Measurements from ENCODE around the gene DHX38.

- no peak for TF ChIP-seq CTCF (IDR thresholded peaks at IDR 0.05)
- TF ChIP-seq POLR2A (IDR thresholded peaks at IDR 0.05), result no peak
Measured at GRCh38 chr16:72044825-72045359, 48.8 kb upstream of the DHX38 start.

Data from suprapubic skin (tissue), 3 donors.